HL-60/S4 treated with phorbol 12-myristate 13-acetate at 8.2 ng/mL for 4 days and 3 days (cell line): ENCODE results near the gene PLA2G5.

ENCODE experiments used
- in situ Hi-C: fragments of 300-500 bp; cut with MboI; formaldehyde crosslinking; loops from 2 replicates; pipeline ENCODE4 v1.15.0; 2022; ENCODE audit warnings: low sequenced_read_pairs

The PLA2G5 gene

DNA sequence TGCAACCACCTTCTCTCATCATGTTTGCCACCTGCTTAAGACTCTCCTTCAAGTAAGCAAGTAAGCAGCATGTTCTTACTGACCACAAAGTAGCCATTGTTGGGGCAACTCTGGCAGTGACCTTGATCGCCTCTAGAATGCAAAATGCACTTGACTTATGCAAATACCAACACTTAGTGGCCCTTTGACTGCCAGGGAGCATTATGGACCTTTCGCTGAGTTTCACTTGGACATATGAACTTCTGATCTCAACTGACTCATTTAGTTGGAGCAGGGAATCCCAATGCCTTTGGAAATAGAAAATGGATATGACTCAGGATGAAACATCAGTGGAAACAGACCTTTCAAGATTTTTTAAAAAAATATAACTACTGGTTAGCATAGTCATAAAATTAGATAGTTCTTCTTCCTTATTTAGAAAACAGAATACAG lies 6.1 kb upstream of the PLA2G5 start:
- in situ Hi-C loops = no loop called here

DNA sequence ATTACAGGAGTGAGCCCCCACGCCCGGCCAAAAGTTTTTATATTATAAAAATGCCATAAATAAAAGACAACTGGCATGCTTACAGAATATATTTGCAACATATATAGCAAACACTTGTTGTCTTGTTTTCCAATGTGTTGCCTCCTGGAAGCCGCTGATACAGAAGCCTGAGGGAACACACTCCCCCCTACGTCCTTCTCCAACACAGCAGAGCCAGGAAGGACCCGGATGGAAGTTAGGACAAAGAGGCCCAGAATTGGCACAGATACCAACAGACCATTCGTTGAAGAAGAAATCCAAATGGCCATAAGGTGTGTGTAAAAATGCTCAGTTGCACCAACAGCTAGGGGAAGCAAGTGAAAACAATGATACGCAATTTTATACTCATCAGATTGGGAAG lies 1.3 kb upstream of the PLA2G5 start:
- in situ Hi-C loops = no loop called here

DNA sequence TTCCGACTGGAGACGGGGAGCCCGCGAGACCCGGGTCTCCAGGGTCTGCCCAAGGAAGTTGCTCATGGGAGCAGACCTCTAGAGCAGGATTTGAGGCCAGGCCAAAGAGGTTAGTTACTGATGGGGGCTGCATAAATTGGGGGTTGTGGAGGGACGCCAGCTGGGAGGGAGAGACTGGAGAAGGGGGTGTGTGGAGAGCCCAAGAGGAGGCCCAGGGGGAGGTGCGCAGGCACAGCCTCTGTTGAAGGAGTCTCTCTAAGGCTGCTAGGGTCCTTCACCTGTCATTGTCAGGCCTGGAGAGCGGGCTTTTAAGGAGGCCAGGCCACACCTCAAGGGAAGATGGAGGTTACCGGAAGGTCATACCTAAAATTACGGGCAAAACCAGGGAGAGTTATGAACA lies 363 bp downstream of the PLA2G5 start:
- in situ Hi-C loops = no loop called here

DNA sequence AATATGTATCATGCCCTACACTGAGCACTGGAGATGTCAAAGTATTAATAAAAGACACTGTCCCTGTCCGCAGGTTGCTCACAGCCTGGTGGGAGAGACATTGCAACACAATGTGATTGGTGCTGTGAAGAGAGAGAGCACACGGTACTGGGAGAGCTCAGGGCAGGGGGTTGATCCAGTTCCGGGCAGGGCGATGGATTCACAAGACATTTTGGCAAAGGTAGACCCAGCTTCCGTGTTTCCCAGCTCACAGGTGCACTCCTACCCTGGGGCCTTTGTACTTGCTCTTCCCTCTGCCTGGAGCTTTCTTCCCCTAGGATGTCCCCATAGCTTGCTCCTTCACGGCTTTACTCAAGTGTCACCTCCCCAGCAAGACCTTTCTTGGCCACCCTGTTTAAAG lies 1.4 kb downstream of the PLA2G5 start:
- in situ Hi-C loops = no loop called here

DNA sequence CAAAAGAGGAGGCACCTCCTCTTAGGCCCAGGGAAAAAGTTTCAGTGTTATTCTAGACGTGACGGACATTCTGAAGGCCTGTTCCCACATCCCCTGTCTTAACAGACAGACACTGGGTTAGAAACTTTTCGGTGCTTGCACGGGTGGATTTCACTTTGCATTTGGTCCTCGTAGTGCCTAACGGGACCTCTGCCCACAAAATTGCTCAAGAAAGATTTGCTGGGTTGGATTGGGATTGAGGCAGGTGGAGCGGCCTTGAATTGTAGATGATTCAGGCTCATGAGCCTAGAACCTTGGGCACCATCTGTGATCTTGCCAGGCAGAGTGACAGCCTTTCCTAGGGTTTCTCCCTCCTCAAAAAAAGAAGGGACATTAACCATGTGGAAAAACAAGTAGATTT lies 2.8 kb downstream of the PLA2G5 start:
- in situ Hi-C loops = no loop called here

DNA sequence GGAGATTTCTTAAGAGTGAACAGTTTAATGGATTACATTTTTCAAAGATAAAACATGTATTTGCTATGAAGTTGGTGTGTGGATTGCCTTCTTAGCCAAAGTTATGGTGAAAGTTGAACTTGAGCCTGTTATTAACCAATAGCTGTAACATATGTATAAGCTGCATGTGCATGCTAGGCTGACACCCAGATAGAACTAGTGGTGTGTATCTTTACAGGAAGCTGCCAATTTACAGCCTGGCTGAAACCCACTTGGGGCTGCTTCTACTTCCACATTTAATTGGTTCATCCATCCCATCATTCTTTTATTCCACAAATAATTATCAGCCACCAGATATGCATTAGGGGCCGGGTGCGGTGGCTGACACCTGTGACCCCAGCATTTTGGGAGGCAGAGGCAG lies 3.3 kb downstream of the PLA2G5 start:
- in situ Hi-C loops = no loop called here

DNA sequence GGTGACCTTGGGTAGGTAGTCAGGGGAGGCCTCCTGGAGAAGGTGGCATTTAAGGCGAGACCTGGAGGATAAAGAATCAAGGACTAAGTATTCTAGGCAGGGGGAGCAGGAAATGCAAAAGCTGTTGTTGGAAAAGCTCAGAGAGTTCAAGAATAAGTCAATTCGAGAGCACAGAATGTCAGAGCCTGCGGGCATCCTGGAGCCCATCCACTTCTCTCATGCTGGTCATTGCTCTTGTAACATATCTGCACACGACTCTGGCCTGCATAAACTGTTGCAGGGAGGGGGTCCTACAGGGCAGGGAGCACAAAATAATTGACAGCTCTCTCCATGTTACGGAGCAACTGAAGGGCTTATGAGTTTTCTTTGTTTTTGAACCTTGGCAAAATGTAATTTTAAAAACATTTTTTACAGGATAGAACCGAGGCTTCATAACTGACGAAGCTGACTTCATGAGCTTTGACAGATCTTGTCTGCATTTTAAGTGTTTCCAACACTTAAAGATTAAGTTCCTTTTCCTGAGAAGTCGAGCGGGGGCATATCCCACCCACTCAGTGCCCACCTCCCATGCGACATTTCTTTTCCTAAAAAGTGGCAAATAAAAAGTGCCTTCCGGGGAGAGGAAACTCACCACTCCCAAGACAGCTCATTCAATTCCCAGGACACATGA lies 4.2 kb downstream of the PLA2G5 start:
- in situ Hi-C loops = no loop called here

DNA sequence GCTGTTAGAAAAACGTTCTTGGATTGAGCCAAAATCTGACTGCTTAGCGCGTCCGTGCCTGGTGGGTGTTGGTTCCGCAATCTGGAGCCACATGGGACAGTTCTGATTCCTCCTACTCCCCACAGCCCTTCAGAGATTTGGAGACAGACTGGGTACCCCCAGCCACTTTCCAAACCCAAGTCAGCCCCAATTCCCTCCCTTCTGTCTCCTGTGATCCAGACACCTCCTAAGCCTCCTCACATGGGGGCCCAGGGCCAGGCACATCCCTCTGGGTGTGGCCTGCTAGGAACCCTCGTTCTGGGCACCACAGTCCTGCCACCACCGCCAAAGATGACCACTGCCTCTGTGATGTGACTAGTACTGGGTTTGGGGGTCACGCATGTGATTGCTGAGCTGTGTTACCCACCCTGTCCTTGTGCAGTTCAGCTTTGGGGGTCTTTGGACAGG lies 4.8 kb downstream of the PLA2G5 start:
- in situ Hi-C loops = no loop called here

DNA sequence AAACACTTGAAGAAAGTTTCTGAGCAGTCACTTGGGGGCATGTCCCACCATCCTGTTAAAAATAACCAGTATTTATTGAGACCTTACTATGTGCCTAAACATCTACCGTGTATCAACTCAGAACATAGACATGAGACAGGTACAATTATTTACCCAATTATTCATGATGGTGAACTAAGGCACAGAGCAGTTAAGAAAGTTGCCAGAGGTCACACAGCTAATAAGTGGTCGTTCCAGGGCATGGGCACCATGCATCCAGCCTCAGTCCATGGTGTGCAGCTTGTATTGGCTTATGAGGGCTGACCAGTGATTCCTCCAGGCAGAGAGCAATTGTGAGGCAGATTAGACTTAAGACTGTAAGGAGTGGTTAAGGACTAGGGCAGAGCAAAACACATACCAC lies 5.4 kb downstream of the PLA2G5 start:
- in situ Hi-C loops = no loop called here

DNA sequence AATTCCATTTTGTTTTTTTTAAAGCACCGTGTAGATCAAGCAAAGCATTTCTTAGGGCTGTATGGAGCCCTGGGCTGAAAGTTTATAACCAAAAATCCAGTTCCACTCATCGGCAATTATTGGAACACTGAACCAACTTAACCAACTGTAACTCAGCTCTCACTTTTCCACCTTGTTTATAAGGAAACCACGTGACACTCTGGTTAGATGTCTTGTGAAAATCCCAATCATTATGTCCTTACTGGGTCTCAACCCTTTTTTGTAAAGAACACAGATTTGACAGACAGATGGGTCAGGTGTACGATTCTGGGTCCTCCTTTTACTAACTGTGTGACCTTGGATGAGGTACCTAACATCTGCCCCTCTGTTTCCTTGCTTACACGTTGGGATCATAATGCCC lies 6.2 kb downstream of the PLA2G5 start:
- in situ Hi-C loops = no loop called here

DNA sequence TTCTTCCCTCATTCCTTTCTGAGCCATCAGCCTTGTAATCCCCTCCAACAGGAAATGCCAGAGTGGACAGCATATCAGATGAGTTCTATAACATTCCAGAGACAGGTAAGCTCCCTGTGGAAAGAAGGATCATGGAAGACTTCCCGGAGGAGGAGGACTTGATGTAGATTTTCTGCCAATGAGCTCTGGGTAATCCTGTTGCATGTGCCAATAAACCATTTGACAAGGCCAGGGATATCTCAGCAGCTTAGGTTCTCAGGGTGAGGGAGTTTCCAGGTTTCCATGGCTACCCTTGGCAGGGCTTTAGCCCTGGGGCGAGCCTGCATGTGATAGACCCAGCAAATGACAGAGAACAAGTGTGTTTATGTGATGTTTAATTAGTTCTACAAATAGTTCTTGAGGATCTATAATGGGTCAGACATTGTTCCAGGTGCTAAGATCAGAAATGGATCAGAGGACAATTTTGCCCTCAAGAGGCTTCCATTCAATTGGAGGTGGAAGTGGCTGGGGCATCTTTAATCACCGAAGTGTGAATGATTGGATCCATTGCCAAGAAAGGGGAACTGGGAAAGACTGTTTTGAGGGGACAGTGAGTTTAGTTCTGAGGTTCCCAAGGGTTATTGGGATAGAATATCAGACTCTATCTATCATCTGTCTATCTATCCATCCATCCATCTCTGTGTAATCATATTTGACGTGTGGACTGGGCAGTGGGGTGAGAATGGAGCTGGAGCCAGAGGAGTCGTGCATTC lies 6.9 kb downstream of the PLA2G5 start:
- in situ Hi-C loops = no loop called here

DNA sequence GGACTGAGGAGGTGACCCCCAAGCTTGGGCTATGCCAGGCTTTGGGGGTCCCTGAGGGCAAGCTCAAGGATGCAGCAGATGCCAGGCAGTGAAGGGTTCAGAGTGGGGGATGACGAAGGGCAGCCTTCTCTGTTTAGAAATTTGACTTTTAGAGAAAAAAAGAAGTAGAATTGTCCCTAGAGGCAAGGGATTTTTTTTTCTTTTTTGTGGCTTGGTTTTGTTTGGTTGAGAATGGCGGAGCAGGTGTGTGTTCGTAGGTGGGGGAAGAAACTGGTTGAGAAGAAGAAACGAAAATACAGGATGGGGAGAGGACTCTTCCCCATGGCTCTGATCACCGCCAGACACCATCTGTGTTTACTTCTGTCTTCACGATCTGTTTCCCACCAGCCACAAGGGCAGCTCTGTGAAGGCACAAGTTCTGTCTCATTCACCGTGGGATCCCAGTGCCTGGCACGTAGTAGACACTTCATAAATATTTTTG lies 8.2 kb downstream of the PLA2G5 start:
- in situ Hi-C loops = no loop called here

DNA sequence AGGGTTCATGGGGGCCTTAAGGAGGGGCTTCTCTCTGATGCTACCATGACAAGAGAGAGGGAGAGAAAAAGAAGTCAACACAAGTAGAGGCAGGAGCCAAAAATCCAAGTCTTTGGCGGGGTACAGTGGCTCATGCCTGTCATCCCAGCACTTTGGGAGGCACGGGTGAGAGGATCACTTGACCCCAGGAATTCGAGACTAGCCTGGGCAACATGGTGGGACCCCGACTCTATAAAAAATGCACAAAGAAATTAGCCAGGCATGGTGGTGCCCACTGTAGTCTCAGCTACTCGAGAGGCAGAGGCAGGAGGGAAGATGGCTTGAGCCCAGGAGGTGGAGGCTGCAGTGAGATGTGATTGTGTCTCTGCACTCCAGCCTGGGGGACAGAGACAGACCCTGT lies 8.7 kb downstream of the PLA2G5 start:
- in situ Hi-C loops = no loop called here

DNA sequence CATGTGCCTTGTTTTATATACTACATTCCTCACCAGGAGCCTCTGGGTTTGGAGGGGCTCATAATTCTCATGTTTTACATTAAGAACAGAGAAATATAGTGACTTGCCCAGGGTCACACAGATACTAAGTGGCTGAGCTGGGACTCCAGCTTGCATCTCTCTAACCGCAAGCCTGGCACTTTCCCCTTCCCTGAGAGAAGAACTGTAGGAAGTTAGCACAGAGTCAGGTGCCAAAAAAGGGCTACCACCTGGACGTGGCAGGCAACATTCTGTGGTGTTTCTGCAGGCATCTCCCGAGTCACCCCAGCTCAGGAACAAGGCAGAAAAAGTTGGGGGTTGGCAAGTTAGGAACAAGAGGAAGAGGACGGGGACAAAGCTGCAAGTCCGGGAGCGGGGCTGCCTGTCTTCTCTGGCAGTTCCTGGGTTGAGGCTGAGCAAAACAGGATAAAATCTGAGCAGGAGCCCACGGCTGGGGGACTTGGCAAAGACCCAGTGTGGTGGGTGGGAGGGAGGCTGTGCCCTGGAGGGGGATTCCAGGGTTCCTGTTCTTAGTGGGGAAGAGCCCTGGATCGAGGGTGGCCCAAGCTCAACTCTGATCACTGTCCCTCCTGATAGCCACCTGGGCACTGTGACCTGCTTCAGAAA lies 9.8 kb downstream of the PLA2G5 start:
- in situ Hi-C loops = no loop called here

DNA sequence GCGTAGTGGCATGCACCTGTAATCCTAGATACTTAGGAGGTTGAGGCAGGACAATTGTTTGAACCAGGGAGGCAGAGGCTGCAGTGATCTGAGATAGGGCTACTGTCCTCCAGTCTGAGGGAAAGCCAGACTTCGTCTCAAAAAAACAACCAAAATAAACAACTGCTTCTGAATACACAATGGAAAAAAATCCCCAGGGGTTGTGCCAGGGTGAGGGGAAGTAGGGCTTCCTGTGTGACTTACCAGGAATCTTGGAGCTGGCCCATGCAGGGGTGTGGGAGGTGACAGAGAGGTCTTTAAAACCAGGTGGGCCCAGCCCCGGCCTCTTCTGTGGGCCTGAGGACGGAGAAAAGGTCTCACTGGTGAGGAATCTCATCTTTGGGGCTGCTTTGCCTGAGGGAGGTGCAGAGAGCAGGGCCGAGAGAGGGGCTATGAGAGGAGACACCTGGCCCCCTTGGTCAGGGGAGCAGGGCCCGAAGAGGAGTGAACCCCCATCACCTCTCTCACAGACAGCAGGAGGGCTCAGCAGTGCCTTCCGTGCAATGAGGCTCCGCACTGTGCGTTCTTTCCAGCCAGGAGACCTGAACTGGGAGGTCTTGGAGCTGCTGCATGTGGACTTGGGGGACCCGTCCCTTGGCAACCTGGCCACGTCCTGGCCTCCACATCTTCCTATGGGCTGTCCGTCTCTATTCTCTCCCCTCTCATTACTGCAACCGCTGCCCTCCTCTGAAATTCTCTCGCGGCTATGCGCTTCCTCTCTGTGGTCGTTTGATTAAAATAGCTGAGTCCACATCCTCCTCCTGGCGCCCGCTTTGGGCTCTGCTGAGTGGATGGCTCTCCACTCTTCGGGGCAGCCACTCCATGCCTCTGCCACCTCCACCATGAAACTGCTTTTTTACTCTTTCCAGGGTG lies 10.7 kb downstream of the PLA2G5 start:
- in situ Hi-C loops = no loop called here

DNA sequence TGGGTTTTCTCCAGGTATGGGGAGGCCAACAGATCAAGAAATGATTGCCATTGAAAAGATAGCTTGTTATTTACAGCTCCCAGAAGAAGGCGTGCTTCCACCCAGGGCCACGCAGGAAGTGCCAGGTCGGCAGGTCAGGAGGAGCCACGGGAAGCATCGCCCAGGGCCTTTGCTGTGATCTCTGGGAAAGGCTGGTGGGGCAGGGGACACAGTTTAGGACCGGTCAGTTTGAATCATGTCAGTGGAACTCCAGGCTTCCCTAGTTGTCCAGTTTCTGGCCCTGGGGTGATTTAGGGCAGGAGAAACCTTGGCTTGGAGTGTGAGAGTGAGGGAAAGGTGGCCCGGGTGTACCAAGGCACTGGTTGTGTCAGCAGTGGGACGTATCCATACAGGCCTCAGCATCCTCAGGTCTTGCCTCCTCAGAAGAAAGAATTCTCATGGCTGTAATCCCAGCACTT lies 11.4 kb downstream of the PLA2G5 start:
- in situ Hi-C loops = no loop called here

DNA sequence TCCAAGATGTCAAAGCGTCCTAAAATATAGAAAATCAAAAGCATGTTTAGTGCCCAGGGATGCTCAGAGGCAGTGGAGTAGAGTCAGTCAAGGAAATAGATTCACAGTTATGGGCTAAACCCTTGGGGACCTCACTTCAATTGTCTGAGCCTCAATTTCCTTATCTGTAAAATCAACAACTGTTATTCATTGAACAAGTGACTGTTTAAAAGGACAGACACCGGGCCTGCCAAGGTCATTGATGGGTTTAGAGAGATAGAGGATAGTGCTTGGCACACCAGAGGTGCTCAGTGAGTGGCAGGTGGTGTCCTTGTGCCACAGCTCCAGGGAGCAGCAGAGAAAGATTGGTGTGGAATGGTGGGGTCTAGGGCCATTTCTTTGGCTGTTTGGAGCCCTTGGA lies 12.8 kb downstream of the PLA2G5 start:
- in situ Hi-C loops = no loop called here

DNA sequence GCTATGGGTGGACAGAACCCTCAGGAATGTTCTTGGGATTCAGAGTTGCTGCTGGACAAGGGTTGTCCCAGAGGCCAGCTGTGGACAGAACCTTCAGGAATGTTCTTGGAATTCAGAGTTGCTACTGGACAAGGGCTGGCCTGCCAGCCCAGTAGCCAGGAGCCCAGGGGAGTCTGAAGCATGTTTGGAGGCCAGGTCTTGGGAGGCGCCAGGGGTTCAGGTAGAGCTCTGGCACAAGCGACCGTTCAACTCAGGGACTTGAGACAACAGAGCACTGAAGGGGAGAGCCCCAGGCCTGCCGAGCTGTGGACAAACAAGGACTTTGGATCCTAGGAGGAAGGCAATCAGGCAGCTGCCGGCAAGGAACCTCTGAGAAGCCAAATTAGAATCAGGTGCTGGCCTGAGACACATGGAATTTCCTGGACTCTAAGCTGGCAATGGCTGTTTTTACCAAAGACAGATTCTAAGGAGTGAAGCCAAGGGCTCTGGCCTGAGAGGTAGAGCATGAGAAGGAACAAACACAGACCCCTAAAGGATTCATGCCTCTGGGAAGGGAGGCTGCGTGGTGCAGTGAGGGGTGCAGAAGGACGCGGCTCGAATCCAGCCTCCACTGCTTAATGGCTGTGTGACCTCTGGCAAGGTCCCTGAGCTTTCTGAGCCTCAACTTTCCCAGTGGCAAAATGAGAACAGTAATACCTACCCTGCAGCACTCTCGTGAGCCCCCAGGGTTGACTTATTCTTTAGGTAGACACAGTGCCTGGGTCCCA lies 13.4 kb downstream of the PLA2G5 start:
- in situ Hi-C loops = no loop called here

DNA sequence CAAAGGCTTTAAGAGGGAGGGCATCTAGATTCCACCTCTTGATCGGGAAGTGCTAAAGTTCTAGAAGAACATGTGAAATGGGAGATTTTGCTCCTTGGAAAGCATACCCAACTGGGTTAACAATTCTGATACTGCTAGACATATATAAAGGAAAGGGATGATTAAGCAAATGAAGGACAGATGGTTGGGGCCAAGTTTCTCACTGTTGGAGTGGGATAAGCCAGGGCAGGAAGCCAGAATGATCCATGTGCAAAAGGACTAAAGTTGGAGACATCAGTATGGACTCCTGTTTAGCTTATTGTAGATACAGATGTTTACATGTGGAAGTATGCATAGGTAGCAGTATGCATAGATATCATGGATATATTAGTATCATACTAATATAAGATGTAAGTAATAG lies 16.8 kb downstream of the PLA2G5 start:
- in situ Hi-C loops = no loop called here

DNA sequence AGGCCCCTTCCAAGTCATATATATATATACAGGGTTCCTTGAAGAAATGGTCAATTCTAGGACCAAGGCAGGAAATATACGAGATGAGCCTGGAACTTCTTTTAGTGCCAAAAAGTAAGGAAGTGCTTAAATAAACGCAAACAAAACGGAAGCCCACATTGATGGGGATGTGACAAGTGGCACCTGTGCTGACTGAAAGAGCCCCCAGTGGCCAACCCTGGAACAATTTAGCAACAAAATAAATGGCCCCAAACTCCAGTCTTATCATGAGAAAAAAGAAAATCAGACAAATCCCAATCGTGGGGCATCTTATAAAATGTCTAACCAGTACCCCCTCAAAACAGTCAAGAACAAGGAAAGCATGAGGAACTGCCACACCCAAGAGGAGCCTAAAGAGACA lies 17.7 kb downstream of the PLA2G5 start:
- in situ Hi-C loops = no loop called here
